HG03575 (cell line): ENCODE data around the gene GPR68.
"Not testable (repeated sequence)": the region's sequence is repeated elsewhere in the genome, so short reads cannot be mapped to it uniquely, and the experiment has no call there.

Source experiments
- ATAC-seq: cut with Tn5 transposase; IDR thresholded peaks from one replicate; pipeline ENCODE4 v1.9.1; 2021; ENCODE audit not compliant: unreplicated experiment, insufficient number of reproducible peaks, low FRiP score; ENCODE audit errors: extremely low read depth

The GPR68 gene

GRCh38 chr14:91256661-91257060, 12.2 kb upstream of the GPR68 start:
- ATAC-seq, result no peak

- no peak for ATAC-seq
Measured at GRCh38 chr14:91255026-91255695, 10.7 kb upstream of the GPR68 start.

GRCh38 chr14:91254461-91254860, 10.0 kb upstream of the GPR68 start:
- ATAC-seq, result no peak

- no peak for ATAC-seq
Measured at GRCh38 chr14:91253795-91254323, 9.4 kb upstream of the GPR68 start.

- ATAC-seq, result no peak
Measured at GRCh38 chr14:91252871-91253794, 8.6 kb upstream of the GPR68 start.

- ATAC-seq, result no peak
Measured at GRCh38 chr14:91250912-91251311, 6.4 kb upstream of the GPR68 start.

- peak; percentile 80 for ATAC-seq
Measured at GRCh38 chr14:91249841-91250616, 5.5 kb upstream of the GPR68 start.

- no peak for ATAC-seq
Measured at GRCh38 chr14:91246051-91246852, 1.7 kb upstream of the GPR68 start.

- not testable (repeated sequence) for ATAC-seq
Measured at GRCh38 chr14:91245616-91246015, 1.1 kb upstream of the GPR68 start.

GRCh38 chr14:91245029-91245428, 525 bp upstream of the GPR68 start:
- ATAC-seq, result no peak

- ATAC-seq, result no peak
Measured at GRCh38 chr14:91243074-91243471, 1.4 kb downstream of the GPR68 start.

- ATAC-seq, result no peak
Measured at GRCh38 chr14:91242635-91243034, 1.9 kb downstream of the GPR68 start.

- no peak for ATAC-seq
Measured at GRCh38 chr14:91241863-91242262, 2.6 kb downstream of the GPR68 start.

- no peak for ATAC-seq
Measured at GRCh38 chr14:91238661-91239060, 5.8 kb downstream of the GPR68 start.

- no peak for ATAC-seq
Measured at GRCh38 chr14:91238085-91238484, 6.4 kb downstream of the GPR68 start.

GRCh38 chr14:91237219-91237618, 7.3 kb downstream of the GPR68 start:
- ATAC-seq, result no peak

GRCh38 chr14:91235841-91236240, 8.7 kb downstream of the GPR68 start:
- ATAC-seq, result no peak

GRCh38 chr14:91234791-91235114, 9.8 kb downstream of the GPR68 start:
- no peak for ATAC-seq
